CD4-positive, CD25-positive, alpha-beta regulatory T cell (primary cell): ENCODE results near the gene PABPC3. TPM values are rescaled to one million over a fixed set of nuclear protein-coding genes. Genes with fewer than 3 reads are reported as not detected.
A peak's percentile ranks its signal among the peaks of the same experiment; 100 is the strongest.

Experiments
- ATAC-seq, 2 donors: fragments of 150-1000 bp; cut with Tn5 transposase; one replicate each; pipeline ENCODE4 v1.10.0; 2021; ENCODE audit warnings: low read depth in 2 of 2, moderate number of reproducible peaks in 2 of 2, moderate library complexity in 1 of 2
- DNase-seq, 3 donors: peaks; one replicate each; pipeline versions ENCODE4 v3.0.0 to v3.0.0-alpha.2; 2012 to 2022; ENCODE audit warnings: mixed read lengths in 1 of 3
- H3K27ac ChIP-seq: one replicate; pipeline ENCODE4 v1.7.0; 2013; ENCODE audit warnings: mild to moderate bottlenecking, low read length; ENCODE audit not compliant: insufficient read depth, poor library complexity, severe bottlenecking
- H3K27me3 ChIP-seq: one replicate; pipeline ENCODE4 v1.7.0; 2013; ENCODE audit warnings: low read length; ENCODE audit not compliant: control insufficient read depth, insufficient read depth
- H3K36me3 ChIP-seq: one replicate; pipeline ENCODE4 v1.7.0; 2013; ENCODE audit warnings: mild to moderate bottlenecking, low read length, moderate library complexity; ENCODE audit not compliant: control insufficient read depth, insufficient read depth
- H3K4me1 ChIP-seq: 2 replicates; pipeline ENCODE4 v1.7.0; 2013; ENCODE audit warnings: mild to moderate bottlenecking, low read length; ENCODE audit not compliant: insufficient read depth, control insufficient read depth, poor library complexity, severe bottlenecking
- H3K4me3 ChIP-seq: one replicate; pipeline ENCODE4 v1.7.0; 2013; ENCODE audit warnings: low read depth, mild to moderate bottlenecking, low read length, moderate library complexity
- H3K9me3 ChIP-seq, 2 experiments: 1 replicate in 1 of 2; 2 replicates in 1 of 2; pipeline ENCODE4 v1.7.0; 2013; ENCODE audit warnings: low read length in 2 of 2, mild to moderate bottlenecking in 1 of 2, moderate library complexity in 1 of 2; ENCODE audit not compliant: control insufficient read depth in 2 of 2
- H3K27ac Mint-ChIP-seq, 3 donors: one replicate each; pipeline ENCODE4 v1.8.0; 2020 to 2022; ENCODE audit warnings: mild to moderate bottlenecking in 3 of 3, mixed read lengths in 3 of 3, moderate library complexity in 2 of 3
- H3K27me3 Mint-ChIP-seq: one replicate; pipeline ENCODE4 v1.8.0; 2022; ENCODE audit warnings: mild to moderate bottlenecking, mixed read lengths
- H3K36me3 Mint-ChIP-seq: one replicate; pipeline ENCODE4 v1.8.0; 2020; ENCODE audit warnings: mixed read lengths
- H3K4me1 Mint-ChIP-seq, 4 donors: one replicate each; pipeline ENCODE4 v1.8.0; 2020 to 2022; ENCODE audit warnings: mixed read lengths in 4 of 4, mild to moderate bottlenecking in 1 of 4
- H3K4me3 Mint-ChIP-seq, 4 donors: one replicate each; pipeline ENCODE4 v1.8.0; 2020 to 2022; ENCODE audit warnings: mild to moderate bottlenecking in 4 of 4, mixed read lengths in 4 of 4, moderate library complexity in 3 of 4
- H3K9me3 Mint-ChIP-seq, 7 donors: one replicate each; pipeline ENCODE4 v1.8.0; 2020 to 2022; ENCODE audit warnings: mixed read lengths in 7 of 7, mild to moderate bottlenecking in 3 of 7, moderate library complexity in 2 of 7
- polyA plus RNA-seq, 4 donors: library from polyadenylated mRNA; unstranded; fragments of 300-500 nt; fragmentation: Illumina TruSeq; gene quantifications; one replicate each; pipeline ENCODE4 v1.2.3, GENCODE V29; 2021
- total RNA-seq: library from RNA; stranded (reverse); gene quantifications from one replicate; pipeline ENCODE4 v1.2.3, GENCODE V29; 2022

PABPC3 gene
- total and polyA plus RNA-seq, 5 donors from 2014 or later, result 0.08 to 0.22 (median 0.15) TPM

- Histone ChIP-seq H3K4me1 (no peaks in the 10 kb centered on the region), H3K27ac (no peak overlapping the region), H3K4me3 (no peak overlapping the region), H3K36me3 (no peaks in the 10 kb centered on the region), H3K27me3 (peaks cover 2% of the 10 kb centered on the region), H3K9me3 (no peaks in the 10 kb centered on the region)
- ATAC-seq (no peak), DNase-seq (peak in 1 of 3 donors; percentile 27)
- H3K36me3 Mint-ChIP-seq, result no peaks in the 10 kb centered on the region
- H3K27ac Mint-ChIP-seq, result no peak overlapping the region
- peaks cover 27% of the 10 kb centered on the region for H3K27me3 Mint-ChIP-seq
- H3K4me3 Mint-ChIP-seq, result no peak overlapping the region
- H3K4me1 Mint-ChIP-seq, result no peaks in the 10 kb centered on the region
- H3K9me3 Mint-ChIP-seq, result no peaks in the 10 kb centered on the region
Measured at GRCh38 chr13:25085125-25085742, 10.7 kb upstream of the PABPC3 start.

- Mint-ChIP-seq H3K36me3 (no peaks in the 10 kb centered on the region), H3K4me3 (no peak overlapping the region), H3K27ac (no peak overlapping the region), H3K9me3 (peaks cover 0 to 2% (median 0%) of the 10 kb centered on the region in 7 donors), H3K4me1 (no peaks in the 10 kb centered on the region), H3K27me3 (peaks cover 21% of the 10 kb centered on the region)
- ATAC-seq (no peak), DNase-seq (no peak)
- H3K4me1 ChIP-seq, result no peaks in the 10 kb centered on the region
- no peaks in the 10 kb centered on the region for H3K27me3 ChIP-seq
- no peak overlapping the region for H3K4me3 ChIP-seq
- no peaks in the 10 kb centered on the region for H3K9me3 ChIP-seq
- H3K27ac ChIP-seq, result no peak overlapping the region
- no peaks in the 10 kb centered on the region for H3K36me3 ChIP-seq
Measured at GRCh38 chr13:25088562-25089221, 7.2 kb upstream of the PABPC3 start.

GRCh38 chr13:25097426-25097825, 1.5 kb downstream of the PABPC3 start:
- Histone ChIP-seq H3K4me1 (no peaks in the 10 kb centered on the region), H3K36me3 (no peaks in the 10 kb centered on the region), H3K27ac (no peak overlapping the region), H3K27me3 (peaks cover 2% of the 10 kb centered on the region), H3K9me3 (no peaks in the 10 kb centered on the region), H3K4me3 (no peak overlapping the region)
- ATAC-seq, result no peak
- Mint-ChIP-seq H3K27ac (no peak overlapping the region), H3K9me3 (peaks cover 0 to 2% (median 0%) of the 10 kb centered on the region in 7 donors), H3K27me3 (peaks cover 34% of the 10 kb centered on the region), H3K4me1 (peaks cover 0 to 7% (median 0%) of the 10 kb centered on the region in 4 donors), H3K4me3 (no peak overlapping the region), H3K36me3 (no peaks in the 10 kb centered on the region)
- DNase-seq, result no peak

- Mint-ChIP-seq H3K27ac (no peak overlapping the region), H3K4me3 (no peak overlapping the region), H3K4me1 (no peaks in the 10 kb centered on the region), H3K9me3 (peaks cover 0 to 4% (median 0%) of the 10 kb centered on the region in 7 donors), H3K36me3 (no peaks in the 10 kb centered on the region), H3K27me3 (peaks cover 6% of the 10 kb centered on the region)
- Histone ChIP-seq H3K4me3 (no peak overlapping the region), H3K4me1 (no peaks in the 10 kb centered on the region), H3K9me3 (no peaks in the 10 kb centered on the region), H3K27me3 (no peaks in the 10 kb centered on the region), H3K36me3 (no peaks in the 10 kb centered on the region), H3K27ac (no peak overlapping the region)
- DNase-seq (no peak), ATAC-seq (no peak)
Measured at GRCh38 chr13:25103711-25104110, 7.8 kb downstream of the PABPC3 start.

GRCh38 chr13:25109341-25109740, 13.4 kb downstream of the PABPC3 start:
- DNase-seq, result no peak
- Histone ChIP-seq H3K27ac (no peak overlapping the region), H3K36me3 (no peaks in the 10 kb centered on the region), H3K9me3 (no peaks in the 10 kb centered on the region), H3K4me3 (no peak overlapping the region), H3K27me3 (peaks cover 15% of the 10 kb centered on the region), H3K4me1 (no peaks in the 10 kb centered on the region)
- no peak overlapping the region for H3K4me3 Mint-ChIP-seq
- H3K27ac Mint-ChIP-seq, result no peak overlapping the region
- peaks cover 27% of the 10 kb centered on the region for H3K27me3 Mint-ChIP-seq
- peaks cover 0 to 4% (median 0%) of the 10 kb centered on the region in 7 donors for H3K9me3 Mint-ChIP-seq
- H3K4me1 Mint-ChIP-seq, result no peaks in the 10 kb centered on the region
- no peaks in the 10 kb centered on the region for H3K36me3 Mint-ChIP-seq
- no peak for ATAC-seq

GRCh38 chr13:25110956-25111584, 15.1 kb downstream of the PABPC3 start:
- H3K27ac ChIP-seq, result no peak overlapping the region
- Mint-ChIP-seq H3K27me3 (peaks cover 27% of the 10 kb centered on the region), H3K4me1 (no peaks in the 10 kb centered on the region), H3K9me3 (peaks cover 0 to 4% (median 0%) of the 10 kb centered on the region in 7 donors), H3K4me3 (no peak overlapping the region), H3K27ac (no peak overlapping the region), H3K36me3 (no peaks in the 10 kb centered on the region)
- H3K4me1 ChIP-seq, result no peaks in the 10 kb centered on the region
- peaks cover 17% of the 10 kb centered on the region for H3K27me3 ChIP-seq
- DNase-seq, result no peak
- no peak for ATAC-seq
- H3K4me3 ChIP-seq, result no peak overlapping the region
- no peaks in the 10 kb centered on the region for H3K9me3 ChIP-seq
- no peaks in the 10 kb centered on the region for H3K36me3 ChIP-seq

- ATAC-seq (no peak), DNase-seq (no peak)
- Mint-ChIP-seq H3K4me1 (no peaks in the 10 kb centered on the region), H3K27me3 (peaks cover 31% of the 10 kb centered on the region), H3K27ac (no peak overlapping the region), H3K36me3 (no peaks in the 10 kb centered on the region), H3K4me3 (no peak overlapping the region), H3K9me3 (peaks cover 0 to 4% (median 0%) of the 10 kb centered on the region in 7 donors)
- Histone ChIP-seq H3K27me3 (peaks cover 17% of the 10 kb centered on the region), H3K27ac (no peak overlapping the region), H3K4me1 (no peaks in the 10 kb centered on the region), H3K4me3 (no peak overlapping the region), H3K36me3 (no peaks in the 10 kb centered on the region), H3K9me3 (no peaks in the 10 kb centered on the region)
Measured at GRCh38 chr13:25111585-25111956, 15.6 kb downstream of the PABPC3 start.
